Measurements from ENCODE around the gene POLR3C. TPM values are rescaled to one million over a fixed set of nuclear protein-coding genes. Genes with fewer than 3 reads are reported as not detected.
"Not testable (repeated sequence)": the region's sequence is repeated elsewhere in the genome, so short reads cannot be mapped to it uniquely, and the experiment has no call there.

The POLR3C gene
- total and polyA plus RNA-seq, 12 donors: 12.0 to 28.4 (median 19.9) TPM

- no peaks in the 10 kb centered on the region for H3K9me3 ChIP-seq (replicated peaks in 1 of 3)
- H3K36me3 ChIP-seq (replicated peaks in 1 of 2): peaks cover 0 to 4% of the 10 kb centered on the region in 2 donors
- intact Hi-C loops (cut with DNase I): no loop called here
- H3K27ac ChIP-seq: no peak overlapping the region
- TF ChIP-seq CTCF (IDR thresholded peaks at IDR 0.05): no peak
- DNase-seq: no peak
- no peaks in the 10 kb centered on the region for H3K27me3 ChIP-seq
- 63 to 72% (median 69%) methylated on average over 1 of the region's 1 CpG for WGBS, 4 donors
- H3K4me3 ChIP-seq: no peak overlapping the region
- peaks cover 5 to 15% of the 10 kb centered on the region in 2 donors for H3K4me1 ChIP-seq (replicated peaks in 1 of 2)
Measured at GRCh38 chr1:145786271-145786670, 37.7 kb upstream of the POLR3C start.

- H3K9me3 ChIP-seq (replicated peaks in 1 of 3): no peaks in the 10 kb centered on the region
- H3K36me3 ChIP-seq (replicated peaks in 1 of 2): peaks cover 0 to 4% of the 10 kb centered on the region in 2 donors
- H3K27me3 ChIP-seq: no peaks in the 10 kb centered on the region
- 99 to 100% (median 99%) methylated on average over 3 of the region's 3 CpGs for WGBS, 4 donors
- peaks cover 0 to 4% of the 10 kb centered on the region in 2 donors for H3K4me1 ChIP-seq (replicated peaks in 1 of 2)
- no peak for DNase-seq
- no peak overlapping the region for H3K27ac ChIP-seq
- intact Hi-C loops (cut with DNase I): no loop called here
- no peak for TF ChIP-seq CTCF (IDR thresholded peaks at IDR 0.05)
- no peak for TF ChIP-seq POLR2A (IDR thresholded peaks at IDR 0.05)
- H3K4me3 ChIP-seq: no peak overlapping the region
Measured at GRCh38 chr1:145788580-145788979, 35.4 kb upstream of the POLR3C start.

GRCh38 chr1:145791860-145792259, 32.1 kb upstream of the POLR3C start:
- H3K4me3 ChIP-seq; H3K9me3 ChIP-seq (replicated peaks in 1 of 3); H3K27ac ChIP-seq; H3K36me3 ChIP-seq (replicated peaks in 1 of 2); H3K27me3 ChIP-seq; intact Hi-C loops (cut with DNase I); H3K4me1 ChIP-seq (replicated peaks in 1 of 2): not testable (repeated sequence)
- peak in 1 of 7 donors; percentile 8 for DNase-seq
- 36 to 55% (median 48%) methylated on average over 2 of the region's 2 CpGs for WGBS, 4 donors

- 88 to 94% (median 91%) methylated on average over 1 of the region's 1 CpG for WGBS, 4 donors
- no peak overlapping the region for H3K27ac ChIP-seq
- no peak overlapping the region for H3K4me3 ChIP-seq
- no peaks in the 10 kb centered on the region for H3K4me1 ChIP-seq (replicated peaks in 1 of 2)
- TF ChIP-seq POLR2A (IDR thresholded peaks at IDR 0.05) (no peak), CTCF (IDR thresholded peaks at IDR 0.05) (no peak)
- peaks cover 0 to 4% of the 10 kb centered on the region in 2 donors for H3K36me3 ChIP-seq (replicated peaks in 1 of 2)
- no peaks in the 10 kb centered on the region for H3K27me3 ChIP-seq
- DNase-seq: no peak
- no peaks in the 10 kb centered on the region for H3K9me3 ChIP-seq (replicated peaks in 1 of 3)
- intact Hi-C loops (cut with DNase I): no loop called here
Measured at GRCh38 chr1:145792484-145792883, 31.5 kb upstream of the POLR3C start.

- Histone ChIP-seq H3K27ac (no peak overlapping the region), H3K4me3 (no peak overlapping the region), H3K9me3 (replicated peaks in 1 of 3) (no peaks in the 10 kb centered on the region), H3K27me3 (no peaks in the 10 kb centered on the region), H3K4me1 (replicated peaks in 1 of 2) (no peaks in the 10 kb centered on the region), H3K36me3 (replicated peaks in 1 of 2) (no peaks in the 10 kb centered on the region)
- DNase-seq: no peak
- no peak for TF ChIP-seq CTCF (IDR thresholded peaks at IDR 0.05)
- TF ChIP-seq POLR2A (IDR thresholded peaks at IDR 0.05): no peak
- intact Hi-C loops (cut with DNase I): no loop called here
- WGBS, 4 donors: 91 to 99% (median 97%) methylated on average over 10 of the region's 10 CpGs
Measured at GRCh38 chr1:145795257-145795881, 28.6 kb upstream of the POLR3C start.
